Endothelial cell of umbilical vein (primary cell): Measurements from ENCODE around the gene PRCD.

Source experiments
- CTCF ChIP-seq, 2 donors: IDR thresholded peaks; 1 replicate in 1 of 2; 2 replicates in 1 of 2; pipeline ENCODE4 v1.5.1; 2011; ENCODE audit warnings: low read length in 2 of 2, mild to moderate bottlenecking in 2 of 2, moderate library complexity in 2 of 2, control low read depth in 1 of 2, inconsistent platforms in 1 of 2, low read depth in 1 of 2; ENCODE audit not compliant: insufficient read depth in 1 of 2; ENCODE audit errors: extremely low read depth in 1 of 2
- EZH2 ChIP-seq: IDR thresholded peaks from 2 replicates; pipeline ENCODE4 v1.6.1; 2012; ENCODE audit warnings: borderline replicate concordance, low read depth, mild to moderate bottlenecking, moderate library complexity, low read length, inconsistent platforms; ENCODE audit not compliant: severe bottlenecking
- FOS ChIP-seq: IDR thresholded peaks from 2 replicates; pipeline ENCODE4 v1.6.1; 2011; ENCODE audit warnings: mild to moderate bottlenecking, low read length, moderate library complexity, borderline replicate concordance; ENCODE audit not compliant: insufficient read depth
- JUN ChIP-seq: IDR thresholded peaks from 2 replicates; pipeline ENCODE4 v1.6.1; 2011; ENCODE audit warnings: borderline replicate concordance, low read depth; ENCODE audit not compliant: insufficient read length, insufficient read depth
- POLR2A ChIP-seq: IDR thresholded peaks from 2 replicates; pipeline ENCODE4 v1.6.1; 2012; ENCODE audit warnings: low read depth, mild to moderate bottlenecking, control low read depth, low read length
- POLR2AphosphoS5 ChIP-seq: IDR thresholded peaks from 2 replicates; pipeline ENCODE4 v1.6.1; 2012; ENCODE audit warnings: low read depth, mild to moderate bottlenecking, control low read depth, low read length, moderate library complexity; ENCODE audit not compliant: insufficient read depth

- TF ChIP-seq CTCF (IDR thresholded peaks at IDR 0.05; ENCODE audit: extremely low read depth in 1 of 2, insufficient read depth in 1 of 2, low read depth in 1 of 2, low read length in 2 of 2) (no peak), POLR2A (no peak), POLR2AphosphoS5 (no peak), FOS (no peak), JUN (no peak), EZH2 (no peak)
Observed at GRCh38 chr17:76536511-76537287, 3.1 kb upstream of the PRCD start.
